K562 (cell line): ENCODE measurements around the gene KLF4. TPM values are rescaled to one million over a fixed set of nuclear protein-coding genes. Genes with fewer than 3 reads are reported as not detected.

Experiments
- ATAC-seq: fragments of 200-7000 bp; cut with Tn5 transposase; 3 replicates; pipeline ENCODE4 v1.9.1; 2020; ENCODE audit warnings: moderate library complexity
- BruUV-seq: library from RNA; stranded (reverse); fragments of 400-500 nt; replicated peaks from 2 replicates; lab custom pipeline; 2021; lab: Mats Ljungman, UMichigan
- CTCF ChIA-PET: fragments of 300-600 bp; formaldehyde crosslinking; extraction: SDS; loops from one replicate; lab custom pipeline; 2021; ENCODE audit warnings: low intra/inter-chr PET ratio; lab: Yijun Ruan, JAX
- POLR2A ChIA-PET: fragments of 300-600, 350-650 bp; sonication (Branson Sonifier 250); formaldehyde crosslinking; extraction: SDS; loops from one replicate; lab custom pipeline; 2021; ENCODE audit warnings: antibody characterized with exemption, inconsistent platforms; lab: Yijun Ruan, JAX
- DNase-seq, 4 experiments: peaks; one replicate each; pipeline versions ENCODE4 v3.0.0 to v3.0.0-alpha.2; 2011 to 2018; ENCODE audit warnings: low spot score in 3 of 4, mixed read lengths in 3 of 4; ENCODE audit errors: extremely low read depth in 1 of 4
- FAIRE-seq: peaks from 2 replicates; lab custom pipeline; 2011; peaks lifted over from hg19 to GRCh38; lab: Jason Lieb, UNC
- H2AFZ ChIP-seq: 2 replicates; pipeline ENCODE4 v1.6.0; 2011; ENCODE audit warnings: low read depth, low read length, control low read depth, inconsistent platforms
- H3K27ac ChIP-seq: fragments of 200-600 bp; 3 replicates; pipeline ENCODE4 v1.8.0; 2011; ENCODE audit warnings: low read depth, mild to moderate bottlenecking, control low read depth, inconsistent platforms, low read length, moderate library complexity, mixed read lengths; ENCODE audit errors: extremely low read depth
- H3K27me3 ChIP-seq, 2 experiments: fragments of 300-600 bp in 1 of 2; 2 replicates in 1 of 2; 3 replicates in 1 of 2; pipeline versions ENCODE4 v1.6.0 to v1.8.0; 2011; ENCODE audit warnings: inconsistent platforms in 2 of 2, low read length in 2 of 2, mild to moderate bottlenecking in 1 of 2, mixed read lengths in 1 of 2, moderate library complexity in 1 of 2; ENCODE audit not compliant: control insufficient read depth in 2 of 2, insufficient read depth in 2 of 2
- H3K36me3 ChIP-seq: fragments of 300-600 bp; 3 replicates; pipeline ENCODE4 v1.8.0; 2011; ENCODE audit warnings: mild to moderate bottlenecking, low read length, inconsistent platforms; ENCODE audit not compliant: control insufficient read depth, insufficient read depth
- H3K4me1 ChIP-seq, 2 experiments: fragments of 200-600 bp in 1 of 2; replicated peaks in 1 of 2; 2 replicates in 1 of 2; 3 replicates in 1 of 2; pipeline versions ENCODE4 v1.5.1 to v1.8.0; 2011; ENCODE audit warnings: inconsistent platforms in 2 of 2, low read length in 2 of 2, mild to moderate bottlenecking in 1 of 2, mixed read lengths in 1 of 2, moderate library complexity in 1 of 2; ENCODE audit not compliant: control insufficient read depth in 2 of 2, insufficient read depth in 2 of 2
- H3K4me2 ChIP-seq: 2 replicates; pipeline ENCODE4 v1.6.1; 2011; ENCODE audit warnings: low read length, control low read depth, inconsistent platforms, mixed read lengths; ENCODE audit not compliant: insufficient read depth
- H3K4me3 ChIP-seq: fragments of 200-600 bp; sonication (generic), shearing (Covaris generic); 2 replicates; pipeline ENCODE4 v1.5.1; 2016; ENCODE audit warnings: control low read depth, inconsistent platforms
- H3K79me2 ChIP-seq: fragments of 200-600 bp; 3 replicates; pipeline ENCODE4 v1.8.0; 2011; ENCODE audit warnings: low read length, inconsistent platforms; ENCODE audit not compliant: control insufficient read depth, insufficient read depth
- H3K9ac ChIP-seq, 2 experiments: 2 replicates each; pipeline versions ENCODE4 v1.6.0 to v1.6.1; 2011; ENCODE audit warnings: low read depth in 2 of 2, low read length in 2 of 2, control low read depth in 1 of 2, inconsistent platforms in 1 of 2, mild to moderate bottlenecking in 1 of 2, mixed read lengths in 1 of 2; ENCODE audit not compliant: insufficient read depth in 1 of 2
- H3K9me1 ChIP-seq: one replicate; pipeline ENCODE4 v1.6.0; 2011; ENCODE audit warnings: inconsistent platforms, mild to moderate bottlenecking, low read length, moderate library complexity; ENCODE audit not compliant: control insufficient read depth, insufficient read depth
- H3K9me3 ChIP-seq: replicated peaks from 2 replicates; pipeline ENCODE4 v1.5.1; 2011; ENCODE audit warnings: low read depth, low read length, inconsistent platforms; ENCODE audit not compliant: control insufficient read depth, insufficient read depth
- H4K20me1 ChIP-seq: replicated peaks from 2 replicates; pipeline ENCODE4 v1.6.1; 2011; ENCODE audit warnings: low read length, inconsistent platforms, mixed read lengths; ENCODE audit not compliant: control insufficient read depth, insufficient read depth
- ATF2 ChIP-seq: sonication (generic); formaldehyde crosslinking; IDR thresholded peaks from 2 replicates; pipeline ENCODE4 v1.8.1; 2022; ENCODE audit warnings: missing genetic modification reagents
- CBFA2T2 ChIP-seq: fragments of 450-650 bp; conservative IDR thresholded peaks from 2 replicates; pipeline ENCODE4 v1.6.1; 2017; ENCODE audit warnings: mild to moderate bottlenecking
- FOXA1 ChIP-seq: fragments of 450-650 bp; IDR thresholded peaks from 2 replicates; pipeline ENCODE4 v1.6.1; 2016; ENCODE audit warnings: mild to moderate bottlenecking, borderline replicate concordance
- GMEB1 ChIP-seq: fragments of 250-450 bp; sonication (Bioruptor Pico); IDR thresholded peaks from 2 replicates; pipeline ENCODE4 v1.4.0; 2020; ENCODE audit warnings: mild to moderate bottlenecking
- JUN ChIP-seq, 2 experiments: sonication (generic) in 1 of 2; formaldehyde crosslinking in 1 of 2; IDR thresholded peaks; 2 replicates each; pipeline versions ENCODE4 v1.6.1 to v1.8.0; 2012 to 2022; ENCODE audit warnings: borderline replicate concordance in 2 of 2, mild to moderate bottlenecking in 2 of 2, improper control_type of control experiment in 1 of 2, low read depth in 1 of 2, low read length in 1 of 2, missing genetic modification reagents in 1 of 2
- RAD51 ChIP-seq: fragments of 450-650 bp; IDR thresholded peaks from 2 replicates; pipeline ENCODE4 v1.7.1; 2016; ENCODE audit warnings: low read depth, mild to moderate bottlenecking, borderline replicate concordance
- TFE3 ChIP-seq: fragments of 450-650 bp; formaldehyde crosslinking; IDR thresholded peaks from 2 replicates; pipeline ENCODE4 v1.4.0; 2020; ENCODE audit warnings: mild to moderate bottlenecking, mixed read lengths
- TGIF2 ChIP-seq: sonication (generic); formaldehyde crosslinking; IDR thresholded peaks from 2 replicates; pipeline ENCODE4 v1.8.1; 2022; ENCODE audit warnings: mild to moderate bottlenecking, missing genetic modification reagents, moderate library complexity
- WGBS: fragments of 100-300 bp; shearing (Covaris generic); methylation state at CpG from one replicate; pipeline ENCODE4 v1.1.6; 2016; ENCODE audit warnings: low coverage, mixed read lengths; ENCODE audit not compliant: insufficient coverage; ENCODE audit errors: missing lambda C conversion rate; 5-methylcytosine and 5-hydroxymethylcytosine counted together
- in situ Hi-C: fragments of 300-500 bp; cut with MboI; formaldehyde crosslinking; loops from 4 replicates; pipeline ENCODE4 v1.15.0; 2018; ENCODE audit warnings: inconsistent platforms, mixed read lengths
- intact Hi-C: fragments of 100-400 bp; cut with micrococcal nuclease; formaldehyde crosslinking; loops from 2 replicates; pipeline ENCODE4 v1.14.2; 2022
- polyA plus RNA-seq, 8 experiments: library from polyadenylated mRNA; depleted of rRNA in 4 of 8; stranded (reverse) in 5 of 8; unstranded in 3 of 8; fragments of >200 nt; fragmentation: Nextera tagmentation in 2 of 8; fragmentation: Illumina TruSeq in 1 of 8; extraction: Ambion mirVana in 2 of 8; extraction: Trizol in 1 of 8; gene quantifications; 2 replicates each; pipeline versions ENCODE4 v1.2.1 to v1.2.3, GENCODE V29; 2011 to 2014; ENCODE audit warnings: inconsistent platforms in 1 of 8, missing spikeins in 1 of 8
- total RNA-seq, 7 experiments: library from RNA; depleted of rRNA in 6 of 7; stranded (reverse); fragments of >200 nt in 6 of 7; fragmentation: Illumina TruSeq in 2 of 7; extraction: Trizol in 2 of 7; gene quantifications; 2 replicates each; pipeline versions ENCODE4 v1.2.1 to v1.2.3, GENCODE V29; 2011 to 2021; ENCODE audit warnings: low replicate concordance in 1 of 7

The KLF4 gene
- total and polyA plus RNA-seq, 9 of the 15 experiments (the other 6 are each of a cell fraction or from before 2014, with no cell fraction given): 0.04 to 0.95 (median 0.22) TPM

GRCh38 chr9:107471552-107471951 lies 18.0 kb downstream of the KLF4 start:
- ATAC-seq: no peak
- H3K79me2 ChIP-seq: no peaks in the 10 kb centered on the region

More at GRCh38 chr9:107471552-107471951, 18.0 kb downstream of the KLF4 start:
- H3K4me3 ChIP-seq: no peak overlapping the region
- no peaks in the 10 kb centered on the region for H4K20me1 ChIP-seq
- no peak overlapping the region for H3K27ac ChIP-seq
- no peaks in the 10 kb centered on the region for H3K9me1 ChIP-seq
- WGBS: under 1% methylated on average over 6 of the region's 6 CpGs
- FAIRE-seq: no peak
- no peak overlapping the region for H2AFZ ChIP-seq
- no peaks in the 10 kb centered on the region for H3K9me3 ChIP-seq
- no TSS peak for BruUV-seq
- intact Hi-C loops: no loop called here
- TF ChIP-seq JUN (IDR thresholded peaks at IDR 0.05; ENCODE audit: borderline replicate concordance, low read depth, low read length): no peak
- no peak for TF ChIP-seq JUN (CRISPR knock-in tag; IDR thresholded peaks at IDR 0.05; ENCODE audit: borderline replicate concordance)
- peak; percentile 23 for TF ChIP-seq CBFA2T2
- TF ChIP-seq ATF2 (CRISPR knock-in tag): no peak
- TF ChIP-seq TFE3 (CRISPR knock-in tag): peak; percentile 79
- no peak for TF ChIP-seq GMEB1 (CRISPR knock-in tag)
- TF ChIP-seq FOXA1: no peak
- peak; percentile 70 for TF ChIP-seq RAD51
- TF ChIP-seq TGIF2 (CRISPR knock-in tag): no peak
- ChIA-PET POLR2A (interaction anchor here (1.2 kb wide), 1 partner anchor 10 kb away, joined by 3 read pairs; no protein-coding TSS in a partner anchor), CTCF (no interaction called here)
- peaks cover 6 to 18% of the 10 kb centered on the region in 2 experiments; a peak in 4 of 5 replicates for H3K27me3 ChIP-seq
- DNase-seq: no peak
- H3K9ac ChIP-seq: no peak overlapping the region
- in situ Hi-C loops: loop anchor here (10.0 kb wide), 1 partner anchor 1093 kb away; no protein-coding TSS in a partner anchor
- no peak overlapping the region for H3K4me2 ChIP-seq
- no peaks in the 10 kb centered on the region for H3K36me3 ChIP-seq
- no peaks in the 10 kb centered on the region for H3K4me1 ChIP-seq
